ENCODE measurements around the gene C16orf96.

The C16orf96 gene

GRCh38 chr16:4578961-4579530 is 22.9 kb downstream of the C16orf96 start:
- H3K27ac ChIP-seq = no peak overlapping the region
- TF ChIP-seq, protein P1, sequence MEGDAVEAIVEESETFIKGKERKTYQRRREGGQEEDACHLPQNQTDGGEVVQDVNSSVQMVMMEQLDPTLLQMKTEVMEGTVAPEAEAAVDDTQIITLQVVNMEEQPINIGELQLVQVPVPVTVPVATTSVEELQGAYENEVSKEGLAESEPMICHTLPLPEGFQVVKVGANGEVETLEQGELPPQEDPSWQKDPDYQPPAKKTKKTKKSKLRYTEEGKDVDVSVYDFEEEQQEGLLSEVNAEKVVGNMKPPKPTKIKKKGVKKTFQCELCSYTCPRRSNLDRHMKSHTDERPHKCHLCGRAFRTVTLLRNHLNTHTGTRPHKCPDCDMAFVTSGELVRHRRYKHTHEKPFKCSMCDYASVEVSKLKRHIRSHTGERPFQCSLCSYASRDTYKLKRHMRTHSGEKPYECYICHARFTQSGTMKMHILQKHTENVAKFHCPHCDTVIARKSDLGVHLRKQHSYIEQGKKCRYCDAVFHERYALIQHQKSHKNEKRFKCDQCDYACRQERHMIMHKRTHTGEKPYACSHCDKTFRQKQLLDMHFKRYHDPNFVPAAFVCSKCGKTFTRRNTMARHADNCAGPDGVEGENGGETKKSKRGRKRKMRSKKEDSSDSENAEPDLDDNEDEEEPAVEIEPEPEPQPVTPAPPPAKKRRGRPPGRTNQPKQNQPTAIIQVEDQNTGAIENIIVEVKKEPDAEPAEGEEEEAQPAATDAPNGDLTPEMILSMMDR (conservative IDR thresholded peaks at IDR 0.05) = no peak
- no peak for TF ChIP-seq ZFX (IDR thresholded peaks at IDR 0.05)

GRCh38 chr16:4580250-4580649 is 24.1 kb downstream of the C16orf96 start:
- H3K27ac ChIP-seq = no peak overlapping the region
- TF ChIP-seq, protein P1 (conservative IDR thresholded peaks at IDR 0.05) = no peak
- no peak for TF ChIP-seq ZFX (IDR thresholded peaks at IDR 0.05)

- TF ChIP-seq, protein P1 (conservative IDR thresholded peaks at IDR 0.05) = no peak
- no peak for TF ChIP-seq ZFX (IDR thresholded peaks at IDR 0.05)
- no peak overlapping the region for H3K27ac ChIP-seq
Observed at GRCh38 chr16:4583906-4584305, 27.8 kb downstream of the C16orf96 start.

- TF ChIP-seq ZFX (IDR thresholded peaks at IDR 0.05) = no peak
- TF ChIP-seq, protein P1 (conservative IDR thresholded peaks at IDR 0.05) = no peak
- no peak overlapping the region for H3K27ac ChIP-seq
Observed at GRCh38 chr16:4586291-4586690, 30.2 kb downstream of the C16orf96 start.

DNA sequence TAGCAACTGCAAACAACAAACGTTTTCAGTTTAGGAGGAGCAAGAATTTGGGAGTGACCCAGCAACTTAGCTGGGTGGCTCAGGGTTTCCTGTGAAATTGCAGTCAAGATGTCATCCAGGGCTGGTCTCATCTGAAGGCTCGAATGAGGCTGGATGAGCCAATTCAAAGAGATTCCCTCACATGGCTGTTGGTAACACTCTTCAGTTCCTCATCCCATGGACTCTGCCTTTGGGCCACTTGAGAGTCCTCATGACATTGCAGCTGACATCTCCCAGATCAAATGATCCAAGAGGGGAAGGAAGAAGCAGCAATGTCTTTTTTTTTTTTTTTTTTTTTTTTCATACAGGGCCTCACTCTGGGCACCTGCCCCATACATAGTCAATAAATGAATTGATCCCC is 32.2 kb downstream of the C16orf96 start:
- no peak overlapping the region for H3K27ac ChIP-seq
- TF ChIP-seq, protein P1 (conservative IDR thresholded peaks at IDR 0.05) = no peak
- no peak for TF ChIP-seq ZFX (IDR thresholded peaks at IDR 0.05)

GRCh38 chr16:4588961-4589360 is 32.8 kb downstream of the C16orf96 start:
- no peak overlapping the region for H3K27ac ChIP-seq
- no peak for TF ChIP-seq ZFX (IDR thresholded peaks at IDR 0.05)
- TF ChIP-seq, protein P1 (conservative IDR thresholded peaks at IDR 0.05) = no peak

DNA sequence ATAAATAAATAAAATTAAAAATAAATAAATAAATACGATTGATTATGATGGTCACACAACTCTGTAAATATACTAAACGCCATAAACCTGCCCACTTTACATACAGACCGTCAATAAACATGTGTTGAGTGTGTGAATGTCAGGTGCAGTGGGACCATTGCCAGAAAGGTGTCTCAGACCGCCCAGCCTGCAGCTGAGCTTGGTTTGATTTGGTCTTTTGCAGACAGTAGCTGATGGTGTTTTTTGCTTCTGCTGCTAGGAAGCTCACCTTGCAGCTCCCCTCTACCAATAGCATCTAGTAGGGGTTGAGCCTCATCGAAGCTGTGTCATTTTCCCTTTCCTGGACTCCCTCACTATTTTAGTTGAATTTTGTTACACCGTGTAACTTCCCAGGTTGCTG is 35.1 kb downstream of the C16orf96 start:
- TF ChIP-seq, protein P1 (conservative IDR thresholded peaks at IDR 0.05) = no peak
- no peak for TF ChIP-seq ZFX (IDR thresholded peaks at IDR 0.05)
- no peak overlapping the region for H3K27ac ChIP-seq

Measured in C4-2B (cell line).